Superior temporal gyrus (tissue), 1 donor: ENCODE results near the gene SYPL1.
"Not testable (repeated sequence)": the region's sequence is repeated elsewhere in the genome, so short reads cannot be mapped to it uniquely, and the experiment has no call there.

Experiments
- DNase-seq: peaks from one replicate; pipeline ENCODE4 v3.0.0-alpha.2; 2016; ENCODE audit errors: extremely low spot score

Gene SYPL1

DNA sequence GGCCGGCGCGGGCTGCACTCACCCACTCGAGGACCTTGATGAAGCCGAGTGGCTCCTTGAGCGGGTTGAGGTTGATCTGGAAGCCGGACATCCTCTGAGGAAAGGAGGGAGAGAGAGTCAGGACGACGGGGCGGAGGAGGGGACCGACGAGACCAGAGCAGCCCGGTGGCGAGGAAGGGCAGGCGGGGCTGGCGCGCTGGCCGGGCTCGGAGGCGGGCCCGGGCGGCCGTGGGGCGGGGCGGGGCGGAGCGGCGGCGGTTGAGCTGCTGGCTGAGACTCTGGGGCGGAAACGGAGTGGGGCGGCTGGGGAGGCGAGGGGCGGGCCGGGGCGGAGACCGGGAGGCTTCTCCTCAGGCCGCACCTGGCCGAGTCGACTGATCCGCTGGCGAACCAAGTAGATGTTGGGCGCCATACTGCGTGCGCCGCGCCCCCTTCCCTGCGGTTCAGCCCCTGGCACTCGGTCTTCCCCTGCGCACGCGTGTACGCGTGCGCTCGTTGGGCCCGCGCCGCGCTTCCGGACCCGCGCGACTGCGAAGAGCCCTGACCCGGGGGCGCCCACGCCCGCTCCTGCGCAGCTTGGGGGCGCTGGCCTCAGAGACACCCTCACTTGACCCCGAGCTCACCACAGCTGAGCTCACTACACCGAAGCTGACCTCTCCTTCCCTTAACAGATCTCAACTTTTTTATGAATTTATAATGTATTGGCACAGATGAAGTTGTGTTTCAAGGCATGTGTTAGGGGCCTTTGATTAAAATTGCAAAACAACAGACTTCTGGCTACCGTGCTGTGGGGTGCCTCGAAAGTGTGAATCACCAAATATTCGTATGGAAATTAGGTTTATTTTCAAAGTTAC lies at the start of gene SYPL1:
Gene SYPL1, minus strand, starts transcription at position 195 of the 854 bp plus-strand sequence. Its CDS starts 104 bp downstream, at position 91.
- peak; percentile 82 for DNase-seq

DNA sequence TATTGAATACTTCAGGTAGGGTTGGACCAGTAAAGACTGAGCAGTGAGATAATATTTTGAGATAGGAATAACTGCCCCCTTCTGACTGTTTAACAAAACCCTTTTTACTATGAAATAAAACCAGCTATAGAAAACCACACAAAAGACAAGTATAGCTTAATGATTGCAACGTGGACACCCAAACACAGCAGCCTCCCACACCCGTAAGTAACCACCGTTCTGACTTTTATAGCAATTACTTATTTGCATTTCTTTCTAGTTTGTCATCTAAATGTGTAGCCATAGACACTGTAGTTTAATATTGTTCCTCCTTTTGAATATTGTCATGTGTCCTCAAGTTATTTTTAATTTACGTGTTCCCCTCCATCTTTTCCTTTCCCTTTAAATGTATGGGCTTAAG lies 42.9 kb upstream of the SYPL1 start:
- DNase-seq, result no peak

DNA sequence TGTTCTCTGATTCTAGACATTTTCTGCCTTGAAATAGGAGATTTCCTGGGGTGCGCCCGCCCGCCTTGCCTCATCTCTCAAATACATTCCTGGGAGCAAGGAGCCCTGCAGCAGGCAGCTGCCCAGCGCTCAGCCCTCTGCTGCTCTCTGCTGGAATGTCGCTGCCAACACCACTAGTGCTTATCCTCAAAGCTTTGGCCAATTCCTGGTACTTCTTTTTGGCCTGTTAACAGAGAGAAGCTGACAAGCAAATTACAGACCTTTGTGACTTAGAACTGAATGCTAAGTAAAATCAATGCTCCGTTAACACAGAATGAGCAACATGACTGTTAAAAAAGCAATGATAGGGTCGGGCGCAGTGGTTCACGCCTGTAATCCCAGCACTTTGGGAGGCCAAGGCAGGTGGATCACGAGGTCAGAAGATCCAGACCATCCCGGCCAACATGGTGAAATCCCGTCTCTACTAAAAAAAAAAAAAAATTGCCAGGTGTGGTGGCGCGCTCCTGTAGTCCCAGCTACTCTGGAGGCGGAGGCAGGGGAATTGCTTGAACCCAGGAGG lies 41.9 kb upstream of the SYPL1 start:
- DNase-seq, result peak; percentile 95

DNA sequence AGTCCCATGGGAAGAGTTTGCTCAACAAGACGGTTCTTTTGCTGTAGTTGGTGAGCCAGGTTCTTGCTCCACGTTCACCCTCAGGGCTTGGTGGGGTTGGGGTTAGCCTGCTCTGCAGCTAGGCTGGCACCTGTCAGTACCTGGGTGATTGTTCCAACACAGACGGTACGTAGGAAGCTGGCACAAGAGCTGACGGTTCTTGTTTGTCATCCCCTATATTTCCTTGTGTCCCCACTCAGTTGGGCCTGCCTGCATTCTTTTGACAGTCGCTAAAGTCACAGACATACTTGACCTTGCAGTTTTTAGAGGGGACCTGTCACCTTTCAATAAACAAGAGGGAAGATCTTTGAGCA lies 40.2 kb upstream of the SYPL1 start:
- no peak for DNase-seq

DNA sequence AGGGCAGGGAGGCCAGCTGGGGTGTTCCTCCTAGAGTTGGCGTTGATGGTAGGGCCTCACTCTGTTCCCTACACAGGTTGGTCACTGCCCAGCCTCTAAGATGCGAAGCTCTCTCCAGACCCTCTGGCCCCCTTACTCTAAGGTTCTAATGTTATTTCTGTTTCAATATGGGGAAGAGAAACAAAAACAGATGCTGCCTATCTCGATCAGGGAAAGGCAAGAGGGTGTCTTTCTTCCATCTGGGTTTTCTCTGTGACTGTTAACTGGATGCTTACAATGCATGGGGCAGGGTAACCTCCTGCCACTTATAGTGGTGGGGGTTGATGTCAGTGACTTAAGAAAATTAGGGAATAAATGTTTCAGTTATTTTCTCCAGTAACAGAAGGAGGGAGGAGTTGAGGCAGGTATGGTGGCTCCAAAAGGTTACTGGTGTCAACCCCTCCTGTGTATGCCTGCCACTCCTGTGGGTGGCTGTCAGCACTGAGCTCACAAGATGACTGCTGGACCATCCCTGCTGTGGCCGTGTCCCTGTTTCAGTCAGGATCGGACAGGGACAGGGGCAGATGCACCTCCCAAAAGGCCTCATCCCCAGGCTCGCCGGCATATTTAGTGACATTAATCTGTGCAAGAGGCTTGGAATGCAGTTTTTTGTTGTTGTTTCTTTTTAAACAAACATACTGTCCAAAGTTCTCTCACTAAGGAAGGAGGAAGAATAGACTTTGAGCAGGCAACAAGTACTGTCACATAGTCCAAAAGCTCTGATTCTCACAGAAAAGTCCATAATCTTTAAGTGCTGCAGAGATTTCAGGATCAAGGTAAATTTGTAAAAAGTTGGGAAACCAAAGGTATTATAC lies 39.6 kb upstream of the SYPL1 start:
- DNase-seq, result no peak

DNA sequence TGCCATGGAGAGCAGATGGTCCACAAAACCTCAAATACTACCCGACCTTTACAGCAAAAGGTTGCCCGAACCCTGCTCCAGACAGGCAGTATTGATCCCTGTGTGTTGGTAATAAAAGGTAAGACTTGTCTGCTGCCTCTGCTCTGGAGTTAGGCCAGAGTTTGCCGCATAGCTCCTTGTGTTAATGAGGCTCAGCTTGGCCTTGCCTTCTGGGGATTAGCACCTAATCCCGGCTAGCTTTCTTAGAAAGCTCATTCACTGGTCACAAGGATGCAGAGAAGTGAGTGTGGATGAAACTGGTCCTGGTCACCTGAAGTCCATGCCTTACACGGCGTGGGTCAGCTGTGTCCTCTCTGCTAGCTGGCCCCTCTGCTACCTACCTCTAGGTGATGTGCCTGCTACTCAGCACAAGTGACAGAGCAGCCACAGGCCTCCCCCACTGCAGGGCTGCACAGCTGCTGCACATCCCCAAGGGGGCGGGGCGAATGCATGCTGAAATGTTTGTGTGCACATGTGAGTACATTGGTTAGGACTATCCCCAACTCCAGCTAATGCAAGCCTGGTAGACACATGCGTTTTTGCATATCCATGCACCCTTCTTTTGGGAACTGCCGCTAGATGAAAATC lies 31.7 kb upstream of the SYPL1 start:
- no peak for DNase-seq

DNA sequence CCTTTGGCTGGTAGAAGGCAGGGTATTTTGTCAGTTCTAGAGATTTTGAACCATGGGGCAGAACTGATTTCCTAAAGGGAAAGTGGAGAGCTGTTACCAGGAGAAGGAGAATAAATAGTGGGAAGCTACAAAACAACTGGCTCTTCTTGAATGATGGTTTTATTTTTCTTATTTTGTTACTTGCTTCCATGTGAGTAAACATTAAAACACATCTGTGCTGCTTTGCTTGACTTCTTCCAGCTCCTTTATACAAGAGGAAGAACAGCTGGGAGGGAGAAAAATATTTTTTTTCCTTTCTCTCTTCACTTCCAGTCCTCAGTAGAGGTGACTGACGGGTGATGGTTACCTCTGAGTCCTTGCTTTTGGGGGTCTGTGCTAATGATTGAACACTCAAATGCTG lies 30.0 kb upstream of the SYPL1 start:
- DNase-seq, result no peak

DNA sequence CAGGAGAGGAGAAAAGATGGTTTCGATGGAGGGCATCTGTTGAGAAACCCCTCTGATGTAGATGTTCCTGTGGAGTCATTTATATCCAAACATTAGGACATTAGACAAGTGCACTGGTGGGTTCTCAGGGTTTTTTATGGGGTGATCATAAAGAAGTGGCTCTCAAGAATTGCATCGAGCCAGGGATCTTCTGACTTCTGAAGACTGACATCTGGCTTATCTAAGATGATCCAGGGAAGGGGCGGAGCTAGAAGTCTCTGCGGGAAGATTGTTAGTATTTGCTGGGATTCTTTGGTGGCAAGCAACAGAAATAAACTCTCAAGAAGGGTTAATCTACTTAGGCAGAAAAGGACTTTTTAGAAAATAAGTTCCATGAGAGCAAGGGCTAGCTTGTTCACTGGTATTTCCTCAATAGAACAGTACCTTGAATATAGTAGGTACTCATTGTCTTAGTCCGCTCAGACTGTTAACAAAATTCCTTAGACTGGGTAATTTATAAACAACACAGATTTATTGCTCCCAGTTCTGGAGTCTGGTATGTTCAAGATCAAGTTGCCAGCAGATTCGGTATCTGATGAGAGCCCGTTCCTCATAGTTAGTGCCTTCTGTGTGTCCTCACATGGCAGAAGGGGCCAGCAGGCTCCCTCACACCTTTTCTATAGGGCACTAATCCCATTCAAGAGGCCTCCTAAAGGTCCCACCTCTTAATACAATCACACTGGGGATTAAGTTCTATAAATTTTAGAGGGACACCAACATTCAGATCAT lies 28.5 kb upstream of the SYPL1 start:
- DNase-seq, result no peak

DNA sequence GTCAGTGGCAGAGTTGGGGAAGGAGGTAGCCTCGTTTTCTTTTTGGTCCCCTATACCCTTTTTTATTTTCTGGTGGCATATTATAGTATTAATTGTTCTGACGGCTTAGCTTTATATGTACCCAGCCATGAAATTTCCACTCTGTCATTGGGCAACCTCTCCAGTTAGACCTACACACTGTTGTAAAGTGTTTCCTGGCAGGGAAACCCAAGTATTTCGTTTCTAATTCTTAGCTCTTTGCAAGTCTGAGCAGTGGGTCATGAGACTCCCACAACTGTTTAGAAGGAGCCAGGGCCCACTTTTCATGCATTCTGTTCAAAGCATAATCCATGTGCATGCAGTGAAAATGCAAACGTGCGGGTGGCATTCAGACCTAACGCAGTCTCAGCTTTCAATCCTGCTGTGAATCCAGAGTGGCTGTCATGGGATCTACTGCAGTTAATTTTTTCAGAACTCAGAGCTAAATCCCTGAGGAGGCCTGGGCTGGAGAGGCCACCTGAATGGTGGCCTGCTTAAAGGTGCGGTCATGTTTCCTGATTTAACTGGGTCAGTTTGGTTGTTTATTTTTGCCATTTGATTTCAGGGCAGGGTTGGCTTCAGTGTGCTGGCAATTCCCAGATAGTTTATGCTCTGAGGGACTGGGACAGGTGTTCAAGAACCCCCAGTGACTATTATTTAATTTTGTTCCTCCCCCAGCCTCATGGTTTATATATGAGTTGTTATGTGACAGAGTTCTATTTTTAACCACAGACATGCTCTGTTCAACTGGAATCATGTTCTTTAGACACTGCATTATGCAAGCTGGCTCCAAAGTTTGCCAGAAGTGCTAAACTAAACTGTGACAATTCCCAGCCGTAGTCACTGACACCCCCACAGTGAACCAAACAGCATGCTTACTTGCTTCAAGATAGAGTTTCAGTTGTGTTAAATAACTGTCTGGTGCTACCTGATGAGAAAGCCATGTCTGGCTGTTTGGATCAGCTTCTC lies 27.4 kb upstream of the SYPL1 start:
- DNase-seq, result peak; percentile 71

DNA sequence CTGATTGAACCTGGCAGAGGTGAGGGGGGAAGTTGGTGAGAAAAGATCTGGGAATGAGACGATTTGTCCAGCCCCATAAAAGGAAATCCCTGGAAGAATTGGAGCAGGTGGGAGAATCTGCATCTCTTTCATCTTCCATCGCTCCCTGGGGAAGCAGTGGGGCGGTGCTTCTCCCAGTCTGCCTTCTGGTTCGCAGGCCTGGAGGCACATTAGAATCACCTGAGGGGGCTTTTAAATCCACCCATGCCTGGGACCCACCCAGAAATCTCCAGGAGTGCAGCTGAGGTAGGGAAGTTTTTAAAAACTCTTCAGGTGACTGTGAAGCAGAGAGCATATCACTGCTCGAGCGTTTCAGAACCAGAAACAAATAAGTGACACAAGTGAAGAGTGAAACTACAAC lies 26.7 kb upstream of the SYPL1 start:
- DNase-seq, result no peak

DNA sequence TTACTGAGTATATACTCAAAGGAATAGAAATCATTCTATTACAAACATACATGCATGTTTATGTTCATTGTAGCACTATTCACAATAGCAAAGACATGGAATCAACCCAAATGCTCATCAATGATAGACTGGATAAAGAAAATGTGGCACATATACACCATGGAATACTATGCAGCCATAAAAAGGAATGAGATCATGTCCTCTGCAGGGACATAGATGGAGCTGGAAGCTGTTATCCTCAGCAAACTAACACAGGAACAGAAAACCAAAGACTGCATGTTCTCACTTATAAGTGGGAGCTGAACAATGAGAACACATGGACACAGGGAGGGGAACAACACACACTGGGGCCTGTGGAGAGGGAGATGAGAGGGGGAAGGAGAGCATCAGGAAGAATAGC lies 26.1 kb upstream of the SYPL1 start:
- not testable (repeated sequence) for DNase-seq

DNA sequence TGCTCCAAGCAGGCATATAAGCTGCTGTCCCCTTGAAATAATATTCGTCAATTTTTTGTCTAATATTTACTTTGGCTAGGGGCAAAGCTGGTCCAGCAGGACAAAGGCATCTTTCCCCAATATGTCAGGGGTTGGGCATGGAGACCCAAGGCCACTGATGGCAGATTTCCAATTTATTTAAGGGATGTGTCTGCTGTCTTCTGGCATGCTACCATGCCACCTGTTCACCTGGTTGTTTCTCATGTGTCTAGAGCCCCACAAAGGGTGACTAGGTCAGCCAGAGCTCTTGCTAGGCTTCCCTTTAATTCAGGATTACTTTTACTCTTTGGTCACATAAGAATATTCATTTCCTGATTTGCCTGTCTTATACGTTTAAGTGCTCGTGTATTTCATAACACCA lies 22.1 kb upstream of the SYPL1 start:
- DNase-seq, result no peak

DNA sequence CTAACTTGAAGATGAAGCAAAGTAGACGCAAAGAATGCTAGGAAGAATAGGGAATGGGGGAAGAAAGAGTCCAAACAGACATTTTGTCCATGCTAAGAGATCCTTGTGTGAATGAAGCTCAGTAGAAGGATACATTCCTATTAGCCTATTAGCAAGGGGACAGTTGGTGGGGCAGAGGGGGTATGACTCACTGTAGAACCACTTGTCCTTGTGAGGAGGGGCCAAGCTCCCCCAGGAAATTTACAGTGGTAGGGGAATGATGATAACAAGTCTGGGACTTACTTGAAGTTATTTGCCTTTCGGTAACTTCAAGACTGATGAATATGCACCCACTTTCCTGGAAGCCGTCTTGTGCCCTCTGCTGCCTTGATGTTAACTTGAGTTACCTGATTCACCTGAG lies 17.2 kb upstream of the SYPL1 start:
- DNase-seq, result no peak

DNA sequence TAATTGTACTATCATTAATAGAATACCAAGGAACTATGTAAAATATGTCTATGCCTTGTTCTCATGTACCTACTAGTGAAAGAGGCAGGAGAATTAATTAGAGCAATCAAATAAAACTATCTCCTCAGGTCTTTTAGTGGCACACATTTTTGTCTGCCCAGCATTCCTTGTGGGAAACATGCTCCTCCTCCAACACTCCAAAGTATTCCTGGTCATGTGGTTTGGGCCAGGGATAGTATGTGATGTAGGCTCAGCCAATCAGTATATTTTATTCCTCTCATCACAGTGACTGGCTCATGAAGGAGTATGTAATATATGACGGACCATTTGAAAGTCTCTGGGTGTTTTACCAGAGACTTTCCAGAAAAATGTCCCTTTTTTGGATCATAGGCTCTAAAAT lies 16.7 kb upstream of the SYPL1 start:
- no peak for DNase-seq

DNA sequence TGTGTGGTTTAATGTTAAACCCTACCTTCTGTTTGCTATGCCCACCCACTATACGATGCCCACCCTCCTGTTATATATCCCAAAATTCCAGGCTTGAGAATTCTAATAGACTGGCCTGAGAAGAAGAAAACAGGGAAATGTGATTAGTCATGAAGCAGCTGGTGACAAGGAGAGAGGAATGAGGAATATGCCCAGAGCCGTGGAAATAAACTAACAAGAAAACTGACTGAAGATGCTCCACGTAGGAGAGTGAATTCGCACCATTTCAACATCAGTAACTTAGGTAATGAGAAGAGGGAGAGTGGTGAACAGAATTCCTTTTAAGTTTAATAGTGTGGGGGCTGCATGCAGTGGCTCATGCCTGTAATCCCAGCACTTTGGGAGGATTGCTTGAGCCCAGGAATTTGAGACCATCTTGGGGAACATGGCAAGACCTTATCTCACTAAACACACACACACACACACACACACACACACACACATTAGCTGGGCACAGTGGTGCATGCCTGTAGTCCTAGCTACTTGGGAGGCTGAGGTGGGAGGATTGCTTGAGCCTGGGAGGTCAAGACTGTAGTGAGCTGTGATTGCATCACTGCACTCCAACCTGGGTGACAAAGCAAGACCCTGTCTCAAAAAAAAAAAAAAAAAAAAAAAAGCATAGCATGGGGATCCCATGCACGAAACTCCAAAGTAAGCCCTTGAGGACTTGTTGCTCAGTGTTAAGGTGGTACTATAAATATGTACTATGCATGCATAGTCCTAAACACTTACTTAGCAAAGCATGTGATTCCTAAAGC lies 16.1 kb upstream of the SYPL1 start:
- no peak for DNase-seq

DNA sequence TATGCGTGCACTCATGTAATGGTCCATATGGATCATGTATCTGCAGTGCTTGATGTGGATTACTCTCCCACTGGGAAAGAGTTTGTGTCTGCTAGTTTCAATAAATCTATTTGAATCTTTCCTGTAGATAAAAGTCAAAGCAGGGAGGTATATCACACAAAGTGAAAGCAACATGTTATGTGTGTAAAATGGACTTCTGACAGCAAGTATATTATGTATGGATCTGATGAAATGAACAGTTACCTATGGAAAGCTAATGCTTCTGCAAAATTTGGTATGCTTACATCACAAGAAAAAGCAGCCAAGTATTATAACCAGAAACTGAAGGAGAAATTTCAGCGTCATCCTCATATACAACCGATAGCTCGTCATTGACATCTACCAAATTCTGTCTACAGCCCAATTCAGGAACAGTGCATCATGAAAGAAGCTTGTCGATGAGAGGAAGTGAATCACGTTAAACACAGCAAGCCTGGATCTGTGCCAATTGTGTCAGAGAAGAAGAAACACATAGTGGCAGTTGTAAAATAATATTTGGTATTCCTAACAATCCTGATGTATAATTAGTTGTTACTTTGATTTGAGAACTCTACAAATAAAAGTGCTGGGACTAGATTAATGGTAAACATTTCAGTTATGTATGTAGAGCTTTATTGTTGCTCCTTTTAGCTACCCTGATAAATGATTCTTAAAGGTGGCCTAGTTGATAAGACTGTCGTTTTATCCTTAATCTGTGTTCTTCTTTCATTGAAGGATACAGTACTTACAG lies 14.2 kb upstream of the SYPL1 start:
- no peak for DNase-seq

DNA sequence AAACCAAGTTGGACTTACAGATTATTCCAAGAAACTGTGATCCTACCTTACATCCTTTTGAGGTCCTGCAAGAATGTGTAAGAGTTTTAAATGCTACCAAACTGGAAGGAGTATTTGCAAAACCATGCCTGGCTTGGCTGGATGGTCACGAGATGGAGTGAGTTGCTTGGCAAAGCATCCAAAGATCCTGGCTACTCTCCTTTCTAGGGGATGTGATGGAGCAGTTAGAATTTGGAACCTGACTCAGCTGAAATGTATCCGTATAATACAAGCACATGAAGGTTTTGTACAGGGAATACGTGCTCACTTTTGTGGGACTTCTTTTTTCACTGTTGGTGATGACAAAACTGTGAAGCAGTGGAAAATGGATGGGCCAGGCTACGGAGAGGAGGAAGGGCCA lies 13.3 kb upstream of the SYPL1 start:
- DNase-seq, result no peak

DNA sequence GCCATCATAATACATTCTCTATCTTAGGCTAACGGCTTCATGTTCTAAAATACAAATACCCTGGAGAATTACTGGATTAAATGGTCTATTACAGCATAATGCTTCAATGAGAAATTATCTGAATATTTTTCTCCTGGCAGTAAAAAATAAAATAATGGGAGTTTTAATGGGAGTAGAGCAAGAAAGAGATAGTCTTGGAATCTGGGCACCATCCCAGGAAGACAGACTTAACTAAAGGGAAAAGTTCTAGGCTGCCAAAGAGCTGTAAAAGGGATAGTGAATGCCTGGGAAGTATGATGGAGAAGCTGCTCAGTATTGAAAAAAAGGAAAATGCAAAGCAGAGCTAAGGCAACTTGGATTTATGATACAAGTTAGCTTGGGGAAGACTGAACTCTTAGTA lies 12.1 kb upstream of the SYPL1 start:
- no peak for DNase-seq

DNA sequence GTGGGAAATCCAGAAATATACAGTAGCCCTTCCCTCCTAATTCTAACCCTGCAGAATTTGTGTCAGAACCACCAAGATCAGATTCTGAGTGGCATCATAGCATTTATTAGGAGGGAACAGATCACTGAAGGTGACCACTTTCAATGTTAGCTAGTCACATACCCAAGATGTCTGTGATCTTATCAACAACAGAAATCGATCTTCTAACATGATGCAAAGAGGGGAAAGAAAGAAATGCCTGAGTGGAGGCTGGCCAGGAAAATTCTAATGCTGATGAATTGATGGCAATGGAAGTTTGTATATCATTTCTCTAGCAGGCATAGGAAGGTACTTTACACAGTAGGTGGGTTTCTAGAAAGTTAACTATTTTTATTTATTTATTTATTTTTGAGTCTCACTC lies 10.6 kb upstream of the SYPL1 start:
- DNase-seq, result no peak
